Left lobe of liver (tissue), 2 donors: ENCODE results near the gene CD276. TPM values are rescaled to one million over a fixed set of nuclear protein-coding genes. Genes with fewer than 3 reads are reported as not detected.
"Not testable (repeated sequence)": the region's sequence is repeated elsewhere in the genome, so short reads cannot be mapped to it uniquely, and the experiment has no call there.

Source experiments
- ATAC-seq: fragments of 200-7000 bp; cut with Tn5 transposase; one replicate; pipeline ENCODE4 v1.9.1; 2020; ENCODE audit warnings: mild to moderate bottlenecking, moderate library complexity
- DNase-seq: peaks from one replicate; pipeline ENCODE4 v3.0.0-alpha.2; 2020; ENCODE audit warnings: low spot score
- total RNA-seq: library from RNA; stranded (reverse); gene quantifications from one replicate; pipeline ENCODE4 v1.2.1, GENCODE V29; 2021
- donor health status: DM: no; HTN: no; CAD: no; lungs with moderate emphysema.
- donor health status: DM: no; HTN: yes; CAD: no.

Gene CD276
- 20.5 TPM for total RNA-seq

DNA sequence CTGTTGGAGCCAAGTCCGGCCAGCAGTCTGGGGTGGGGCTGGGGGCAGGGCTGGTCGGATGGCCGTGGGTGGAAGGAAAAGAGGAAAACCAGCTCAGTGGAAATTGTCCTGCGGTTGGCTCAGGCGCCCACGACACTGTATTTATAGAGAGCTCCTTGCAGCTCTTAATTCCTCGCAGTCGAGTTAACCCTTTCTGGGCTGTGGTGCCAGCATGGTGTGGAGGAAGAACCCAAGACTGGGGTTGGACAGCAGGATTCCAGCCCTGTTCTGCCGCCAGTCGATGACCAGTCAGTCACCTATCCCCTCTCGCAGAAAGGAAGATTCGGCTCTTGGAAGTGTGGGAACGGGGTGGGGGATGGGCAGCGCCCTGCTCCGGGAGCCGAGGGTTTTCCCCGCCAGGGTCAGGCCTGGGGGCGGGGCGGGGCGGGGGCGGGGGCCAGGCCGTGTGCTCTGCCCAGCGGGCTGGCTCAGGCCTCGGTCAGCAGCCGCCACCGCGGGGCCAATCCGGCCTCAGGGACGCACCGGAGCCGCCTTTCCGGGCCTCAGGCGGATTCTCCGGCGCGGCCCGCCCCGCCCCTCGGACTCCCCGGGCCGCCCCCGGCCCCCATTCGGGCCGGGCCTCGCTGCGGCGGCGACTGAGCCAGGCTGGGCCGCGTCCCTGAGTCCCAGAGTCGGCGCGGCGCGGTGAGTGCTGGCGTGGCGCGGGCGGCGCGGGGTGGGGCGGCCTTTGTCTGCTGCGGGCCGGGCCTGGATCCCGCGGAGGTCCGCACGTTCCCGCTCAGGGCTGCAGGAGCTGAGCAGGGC lies at the start of gene CD276:
Gene CD276, plus strand, starts transcription at position 607 of the 804 bp plus-strand sequence. CDS start 15,257 bp downstream, outside the sequence.
- ATAC-seq (peak; percentile 93), DNase-seq (peak; percentile 93)

DNA sequence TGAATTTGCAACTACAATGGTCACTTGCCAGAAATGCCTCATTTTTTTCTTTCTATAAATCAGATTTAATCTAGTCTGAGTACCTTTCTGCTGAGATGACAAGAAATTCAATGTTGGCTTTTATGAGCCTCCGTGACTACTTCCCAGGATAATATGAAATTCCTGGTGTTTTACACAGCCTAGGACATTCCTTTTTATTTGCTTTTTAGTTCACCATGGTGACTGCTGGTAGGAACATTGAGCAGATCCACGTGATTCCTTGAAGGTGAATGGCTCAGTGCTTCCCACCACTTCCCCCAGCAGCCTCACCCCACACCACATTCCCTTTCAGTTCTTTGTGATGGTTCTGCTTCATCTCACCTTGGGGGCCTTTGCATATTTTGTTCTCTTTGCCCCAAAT lies 46.7 kb upstream of the CD276 start:
- ATAC-seq (no peak), DNase-seq (no peak)

DNA sequence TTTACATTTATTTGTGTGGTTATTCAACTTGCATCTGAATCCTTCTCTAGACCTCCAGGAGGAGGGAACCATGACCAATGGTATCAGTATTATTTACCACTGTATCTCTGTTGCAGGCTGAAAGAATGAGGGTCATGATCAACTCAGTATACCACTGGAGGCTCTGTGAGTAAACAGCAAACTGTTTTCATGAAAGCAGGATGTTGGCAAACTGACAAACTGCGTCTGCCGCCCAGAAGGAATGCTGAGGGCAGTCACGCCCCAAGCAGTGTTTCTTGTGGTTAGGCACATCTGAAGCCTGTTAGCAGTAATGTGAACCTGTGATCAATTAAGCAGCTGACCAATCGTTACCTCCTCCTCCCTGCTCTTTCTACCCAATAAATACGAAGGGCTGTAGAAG lies 44.7 kb upstream of the CD276 start:
- ATAC-seq, DNase-seq: not testable (repeated sequence)

DNA sequence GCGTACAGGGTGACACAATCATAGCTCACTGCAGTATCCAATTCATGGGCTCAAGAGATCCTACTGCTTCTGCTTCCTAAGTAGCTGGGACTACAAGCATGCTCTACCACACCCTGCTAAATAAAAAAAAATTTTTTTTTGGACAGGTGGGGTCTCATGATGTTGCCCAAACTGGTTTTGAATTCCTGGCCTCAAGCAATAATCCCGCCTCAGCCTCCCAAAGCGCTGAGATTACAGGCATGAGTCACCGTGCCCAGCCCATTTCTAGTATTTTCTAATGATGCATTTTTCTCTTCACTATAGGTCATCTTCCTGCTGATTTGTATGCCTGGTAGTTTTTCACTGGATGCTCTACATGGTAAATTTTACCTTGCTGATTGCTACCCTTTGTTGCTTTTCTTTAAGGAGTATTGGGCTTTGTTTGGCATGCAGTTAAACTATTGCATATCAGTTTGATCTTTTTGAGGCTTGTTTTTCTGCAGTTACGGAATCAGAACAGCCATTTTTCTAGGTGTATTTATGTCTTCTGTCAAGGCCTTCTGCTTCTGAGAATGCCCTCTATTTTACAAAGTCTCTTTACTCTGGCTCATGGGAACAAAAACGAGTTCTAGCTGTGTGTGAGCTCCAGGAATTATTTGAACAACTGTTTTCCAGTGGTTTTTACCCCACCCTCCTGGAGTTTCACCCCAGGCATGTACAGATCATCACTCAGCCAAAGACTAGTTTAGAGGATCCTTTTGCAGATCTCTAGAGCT lies 36.7 kb upstream of the CD276 start:
- no peak for DNase-seq

DNA sequence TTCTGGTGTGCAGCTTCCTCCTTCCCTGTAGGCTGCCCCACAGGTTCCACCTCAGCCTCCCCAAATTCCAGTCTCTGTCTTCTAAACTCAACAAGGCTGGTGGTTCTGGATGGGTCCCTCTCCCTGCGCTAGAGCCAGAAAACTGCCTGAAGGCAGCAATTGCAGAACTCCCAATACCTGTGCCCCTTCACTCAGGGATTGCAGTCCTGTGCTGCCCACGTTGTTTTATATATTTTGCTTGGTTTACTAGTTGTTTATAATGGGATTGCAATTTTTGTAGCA lies 36.2 kb upstream of the CD276 start:
- no peak for ATAC-seq
- no peak for DNase-seq

More for the DNA sequence above, 36.7 kb upstream of the CD276 start:
- ATAC-seq, result no peak

DNA sequence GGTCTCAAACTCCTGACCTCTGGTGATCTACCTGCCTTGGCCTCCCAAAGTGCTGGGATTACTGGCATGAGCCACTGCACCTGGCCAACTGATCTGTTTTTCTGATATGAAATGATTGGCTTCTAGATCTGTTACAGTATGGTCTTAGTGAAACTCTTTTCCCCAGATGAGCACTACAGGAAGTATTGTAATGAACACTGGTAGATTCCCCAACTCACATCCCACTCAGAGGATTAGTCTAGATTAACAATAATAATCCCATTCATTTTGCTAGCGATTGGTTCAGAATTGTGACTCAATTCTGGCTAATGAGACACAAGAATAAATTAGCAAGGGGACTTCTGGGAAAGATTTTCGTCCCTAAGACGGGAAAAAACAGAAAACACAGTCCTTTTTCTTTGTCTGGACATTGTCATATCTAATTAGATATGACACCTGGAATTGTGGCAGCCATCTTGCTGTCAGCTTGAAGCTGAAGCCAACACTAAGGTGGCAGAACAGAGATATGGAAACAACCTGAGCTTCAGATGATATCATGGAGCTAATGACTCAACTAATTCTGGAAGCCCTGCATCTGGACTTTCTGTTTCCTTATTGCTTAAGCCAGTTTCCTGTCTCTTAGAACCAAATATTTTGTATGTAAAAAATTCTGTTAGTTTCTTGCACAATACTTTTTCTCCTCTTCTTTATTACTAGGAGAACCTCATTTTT lies 33.6 kb upstream of the CD276 start:
- no peak for ATAC-seq
- no peak for DNase-seq

DNA sequence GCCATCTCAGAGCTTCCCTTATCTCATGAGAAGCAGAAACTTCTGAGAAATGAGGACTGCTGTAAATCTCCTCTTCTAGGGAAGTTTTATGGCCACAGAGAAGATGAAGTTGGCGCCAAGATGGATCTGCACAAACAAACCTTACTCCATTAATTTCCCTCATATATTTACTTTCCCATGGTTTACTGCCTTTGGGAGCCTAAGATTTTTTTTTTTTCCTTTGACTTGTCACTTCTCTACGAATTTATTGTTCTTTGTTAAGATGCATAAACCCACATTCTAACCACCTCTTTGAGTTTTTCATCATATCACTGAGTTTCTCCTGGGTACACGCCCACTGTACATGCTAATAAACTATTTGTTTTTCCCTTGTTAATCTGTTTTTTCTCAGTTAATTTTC lies 29.5 kb upstream of the CD276 start:
- no peak for ATAC-seq
- no peak for DNase-seq

DNA sequence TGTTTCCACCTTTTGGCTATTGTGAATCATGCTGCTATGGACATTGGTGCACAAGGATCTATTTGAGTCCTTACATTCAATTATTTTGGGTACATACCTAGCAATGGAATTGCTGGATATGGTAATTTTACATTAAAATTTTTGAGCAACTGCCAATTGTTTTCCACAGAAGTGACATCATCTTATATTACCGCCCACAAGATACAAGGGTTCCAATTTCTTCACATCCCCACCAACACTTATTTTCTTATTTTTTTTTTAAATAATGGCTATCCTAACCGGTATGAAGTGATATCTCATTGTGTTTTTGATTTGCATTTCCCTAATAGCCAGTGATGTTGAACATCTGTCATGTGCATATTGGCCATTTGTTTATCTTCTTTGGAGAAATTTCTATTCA lies 28.5 kb upstream of the CD276 start:
- DNase-seq, result no peak

DNA sequence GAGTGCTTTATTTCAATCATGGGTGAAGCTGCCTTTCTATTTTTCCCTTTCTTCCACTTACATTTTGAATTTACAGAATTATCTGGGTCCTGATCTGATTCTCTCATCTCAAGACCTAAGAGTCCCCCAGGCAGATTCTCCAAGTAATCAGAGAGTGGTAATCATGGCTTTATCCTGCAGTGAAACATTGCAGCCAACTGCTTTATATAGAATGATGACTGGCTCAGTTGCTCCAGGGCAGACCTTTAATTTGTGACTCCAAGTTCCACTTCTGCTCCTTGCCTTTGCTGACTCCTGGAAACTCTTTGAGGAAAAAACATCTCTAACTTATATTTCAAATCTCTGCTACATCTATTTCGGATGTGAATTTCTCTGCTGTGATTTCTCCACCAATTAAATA lies 25.5 kb upstream of the CD276 start:
- no peak for ATAC-seq
- DNase-seq, result no peak

More for the DNA sequence above, 28.5 kb upstream of the CD276 start:
- ATAC-seq, result no peak

DNA sequence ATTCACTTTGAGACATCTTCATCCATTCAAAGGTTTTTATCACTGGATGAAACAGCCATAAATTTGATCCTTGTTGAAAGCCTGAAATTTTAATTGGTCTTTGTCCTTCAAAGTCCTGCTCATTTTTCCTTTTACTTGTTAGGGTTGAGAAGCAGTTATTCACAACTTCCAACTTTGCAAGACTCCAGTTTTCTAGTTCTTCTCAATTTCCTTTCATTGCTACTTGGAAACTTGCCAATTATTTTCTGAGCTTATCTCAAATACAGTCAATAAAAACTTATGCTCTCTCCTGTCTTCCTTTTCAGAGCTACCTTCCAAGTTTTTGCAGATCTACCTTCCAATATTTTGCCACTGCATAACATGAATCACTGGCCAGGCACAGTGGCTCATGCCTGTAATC lies 23.7 kb upstream of the CD276 start:
- no peak for DNase-seq
- no peak for ATAC-seq

DNA sequence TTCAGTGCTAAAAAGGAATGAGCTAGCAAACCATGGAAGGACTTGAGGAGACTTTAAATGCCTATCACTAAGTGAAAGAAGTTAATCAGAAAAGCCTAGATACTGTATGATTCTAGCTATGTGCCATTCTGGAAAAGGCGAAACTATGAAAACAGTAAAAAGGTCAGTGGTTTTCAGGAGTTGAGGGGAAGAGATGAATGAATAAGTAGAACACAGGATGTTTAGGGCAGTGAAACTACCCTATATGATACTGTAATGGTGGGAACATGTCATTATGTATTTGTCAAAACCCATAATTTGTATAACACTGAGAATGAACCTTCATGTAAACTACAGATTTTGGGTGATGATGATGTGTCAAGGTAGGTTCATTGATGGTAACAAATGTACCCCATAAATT lies 9.6 kb upstream of the CD276 start:
- no peak for DNase-seq
- ATAC-seq, result no peak

DNA sequence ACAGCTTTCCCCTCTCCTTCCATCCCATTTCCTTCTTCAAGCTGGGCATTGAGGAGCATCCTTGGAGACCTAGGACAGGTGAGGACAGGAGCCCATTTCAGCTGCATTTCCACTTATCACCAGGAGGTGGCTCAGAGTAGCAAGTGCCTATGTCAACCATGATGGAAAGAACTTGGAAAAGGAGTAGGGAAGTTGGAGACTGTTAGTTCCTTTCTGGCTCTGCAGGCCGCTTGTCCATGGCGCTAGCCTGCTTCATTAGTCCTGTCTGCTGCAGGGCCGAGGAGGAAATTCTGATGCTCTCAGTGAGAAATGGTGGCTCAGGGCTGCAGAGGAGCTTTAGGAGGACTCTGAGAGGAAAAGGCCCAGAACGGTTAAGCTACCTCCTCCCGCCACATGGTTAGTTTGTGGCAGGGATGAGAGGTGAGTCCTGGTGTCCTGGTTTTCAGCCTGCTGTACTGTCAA lies 7.0 kb upstream of the CD276 start:
- DNase-seq (peak; percentile 72), ATAC-seq (peak; percentile 99)

DNA sequence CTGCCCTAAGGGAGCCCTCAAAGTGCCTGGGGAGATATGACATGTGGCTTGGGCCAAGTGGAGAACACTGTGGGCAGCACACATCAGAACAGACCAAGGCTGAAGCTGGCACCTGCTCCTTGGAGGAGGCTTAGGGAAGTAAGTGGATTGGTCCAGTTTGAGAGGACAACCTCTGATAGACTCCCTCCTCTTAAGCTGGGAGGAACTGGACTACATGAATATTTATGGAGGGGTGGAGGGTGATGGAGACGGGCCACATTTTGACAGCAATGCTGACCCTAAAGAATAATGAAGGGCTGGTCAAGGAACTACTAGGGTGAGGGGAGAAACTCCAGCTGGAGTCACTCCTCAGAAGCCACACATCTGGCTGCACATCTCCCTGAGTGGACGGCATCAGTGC lies 6.5 kb upstream of the CD276 start:
- no peak for DNase-seq
- no peak for ATAC-seq

DNA sequence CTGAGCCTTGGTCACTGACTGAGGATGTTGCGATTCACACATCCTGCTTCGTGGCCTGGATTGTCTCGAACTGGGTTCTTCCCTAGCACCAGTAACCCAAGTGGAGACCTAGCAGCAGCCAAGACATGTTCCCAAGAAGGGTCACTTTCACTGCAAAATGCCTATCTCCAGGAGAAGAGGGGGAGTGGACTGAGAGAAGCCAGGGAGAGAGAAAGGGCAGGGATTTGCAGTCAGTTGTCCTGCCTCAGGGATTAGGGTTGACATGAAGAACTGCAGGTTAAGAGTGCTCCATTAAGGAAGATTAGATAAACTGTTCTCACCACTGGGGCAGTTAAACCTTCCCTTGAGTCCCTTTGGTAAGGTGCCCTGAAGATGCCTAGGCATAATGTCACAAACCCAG lies 5.7 kb upstream of the CD276 start:
- DNase-seq (no peak), ATAC-seq (no peak)

DNA sequence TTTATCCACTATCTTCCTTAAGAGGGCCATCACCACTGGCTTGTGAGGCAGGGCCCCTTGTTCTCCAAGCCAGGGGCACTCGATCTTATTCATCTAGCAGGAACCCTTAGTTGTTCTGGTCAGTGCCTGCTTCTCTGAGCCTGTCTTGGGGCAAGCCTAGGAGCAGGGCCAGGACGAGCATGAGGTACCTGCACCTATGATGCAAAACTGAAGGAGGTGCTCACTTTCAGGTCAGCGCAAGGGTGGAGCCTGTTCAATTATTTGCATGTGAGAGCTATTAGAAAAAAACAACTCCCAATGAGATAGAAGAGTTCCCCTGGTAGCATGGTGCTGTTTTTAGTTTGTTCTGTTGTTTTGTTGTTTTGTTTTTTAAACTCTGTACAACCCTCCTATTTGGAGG lies 5.0 kb upstream of the CD276 start:
- DNase-seq (no peak), ATAC-seq (no peak)

DNA sequence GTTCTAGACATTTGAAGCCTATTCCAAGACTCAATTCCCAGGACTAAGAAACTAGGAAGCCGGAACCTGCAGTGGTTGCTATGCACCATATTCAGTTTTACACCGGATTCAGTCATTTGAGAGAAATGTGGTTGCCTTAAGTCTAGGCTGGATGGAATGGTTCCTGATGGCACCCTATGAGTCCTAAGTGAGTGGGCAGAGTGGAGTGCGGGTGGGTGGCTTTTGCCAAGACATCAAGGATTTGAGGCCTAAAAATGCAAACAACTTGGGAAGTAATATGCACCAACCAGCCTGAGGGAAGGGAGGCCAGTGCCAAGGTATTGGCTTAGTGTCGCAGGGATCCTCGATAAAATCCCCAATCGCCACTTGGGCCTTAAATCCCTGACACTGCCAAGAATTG lies 4.2 kb upstream of the CD276 start:
- no peak for ATAC-seq

DNA sequence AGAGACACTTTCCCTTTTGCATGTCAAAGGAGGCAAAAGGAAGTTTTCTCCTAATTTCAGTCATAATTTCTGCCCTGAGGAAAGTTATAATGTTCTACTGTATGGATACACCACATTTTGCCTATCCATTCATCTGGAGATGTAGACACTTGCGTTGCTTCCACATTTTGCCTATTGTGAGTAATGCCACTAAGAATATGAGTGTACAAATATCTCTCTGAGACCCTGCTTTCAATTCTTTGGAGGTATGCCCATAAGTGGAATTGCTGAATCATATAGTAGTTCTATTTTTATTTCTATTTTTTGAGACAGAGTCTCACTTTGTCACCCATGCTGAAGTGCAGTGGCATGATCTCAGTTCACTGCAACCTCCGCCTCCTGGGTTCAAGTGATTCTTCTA lies 3.6 kb upstream of the CD276 start:
- ATAC-seq (no peak), DNase-seq (no peak)

More for the DNA sequence above, 4.2 kb upstream of the CD276 start:
- no peak for DNase-seq

DNA sequence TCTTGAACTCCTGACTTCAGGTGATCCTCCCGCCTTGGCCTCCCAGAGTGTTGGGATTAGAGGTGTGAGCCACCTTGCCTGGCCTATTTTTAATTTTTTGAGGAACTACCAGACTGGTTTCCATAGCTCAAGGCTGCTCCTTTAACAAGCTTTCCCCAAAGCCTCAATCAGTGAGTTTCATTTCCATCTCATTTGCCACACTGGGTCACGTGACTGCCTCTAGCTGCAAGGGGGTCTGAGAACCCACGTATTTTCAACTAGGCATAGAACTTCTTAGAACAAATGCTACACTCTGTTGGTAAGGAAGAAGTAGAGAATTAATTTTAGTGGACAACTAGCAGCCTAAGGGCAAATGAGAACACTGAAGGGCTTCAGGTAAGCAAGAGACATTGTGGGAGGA lies 3.1 kb upstream of the CD276 start:
- DNase-seq (no peak), ATAC-seq (no peak)

DNA sequence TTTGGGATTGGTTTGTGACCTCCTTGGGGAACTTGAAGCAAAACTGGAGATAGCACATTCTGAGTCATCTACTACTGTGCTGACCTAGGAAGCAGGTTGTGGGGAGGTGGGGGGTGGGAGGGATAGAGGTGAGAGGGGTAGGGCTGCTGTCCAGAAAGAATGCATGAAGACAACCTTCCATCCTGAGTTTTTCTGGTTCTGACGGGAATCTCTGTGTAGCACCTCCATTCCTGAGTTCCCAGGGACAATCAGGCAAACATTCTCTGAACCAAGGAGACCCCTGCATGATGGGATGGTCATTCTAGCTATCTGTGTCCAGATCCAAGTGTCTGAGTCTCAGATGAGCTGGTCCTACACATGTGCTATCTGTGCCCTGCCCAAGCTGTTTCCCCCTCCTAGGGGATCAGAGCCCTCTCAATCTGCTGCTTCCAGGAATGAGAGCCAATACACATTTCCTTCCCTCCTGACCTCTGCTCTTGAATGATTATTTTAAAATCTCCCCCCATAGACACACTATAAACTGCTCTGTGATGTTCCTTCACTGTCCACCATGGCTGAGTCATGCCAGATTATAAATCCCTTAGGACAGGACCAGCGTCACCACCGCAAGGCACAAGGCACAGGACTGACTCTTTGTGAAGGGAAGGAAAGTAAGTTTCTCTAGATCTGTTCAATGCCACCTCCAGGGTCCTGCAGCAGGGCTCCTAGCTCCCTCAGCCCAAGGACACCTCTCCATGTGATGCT lies 2.2 kb upstream of the CD276 start:
- no peak for DNase-seq

DNA sequence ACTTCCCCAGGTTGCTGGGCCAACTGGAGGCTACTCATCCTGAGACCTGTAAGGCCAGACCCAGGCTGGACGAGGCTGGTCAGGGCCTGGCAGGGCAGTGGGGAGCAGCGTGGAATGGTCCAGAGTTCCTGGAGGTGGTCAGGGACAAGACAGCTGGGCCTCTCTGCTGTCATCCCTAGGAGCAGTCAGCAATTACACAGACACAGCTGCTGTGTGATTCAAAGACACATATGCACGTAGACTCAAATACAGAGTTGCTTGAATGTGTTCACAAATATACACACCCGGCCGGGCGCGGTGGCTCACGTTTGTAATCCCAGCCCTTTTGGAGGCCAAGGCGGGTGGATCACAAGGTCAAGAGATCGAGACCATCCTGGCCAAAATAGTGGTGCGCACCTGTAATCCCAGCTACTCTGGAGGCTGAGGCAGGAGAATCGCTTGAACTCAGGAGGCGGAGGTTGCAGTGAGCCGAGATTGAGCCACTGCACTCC lies 1.5 kb upstream of the CD276 start:
- no peak for ATAC-seq
- no peak for DNase-seq

More for the DNA sequence above, 2.2 kb upstream of the CD276 start:
- no peak for ATAC-seq

DNA sequence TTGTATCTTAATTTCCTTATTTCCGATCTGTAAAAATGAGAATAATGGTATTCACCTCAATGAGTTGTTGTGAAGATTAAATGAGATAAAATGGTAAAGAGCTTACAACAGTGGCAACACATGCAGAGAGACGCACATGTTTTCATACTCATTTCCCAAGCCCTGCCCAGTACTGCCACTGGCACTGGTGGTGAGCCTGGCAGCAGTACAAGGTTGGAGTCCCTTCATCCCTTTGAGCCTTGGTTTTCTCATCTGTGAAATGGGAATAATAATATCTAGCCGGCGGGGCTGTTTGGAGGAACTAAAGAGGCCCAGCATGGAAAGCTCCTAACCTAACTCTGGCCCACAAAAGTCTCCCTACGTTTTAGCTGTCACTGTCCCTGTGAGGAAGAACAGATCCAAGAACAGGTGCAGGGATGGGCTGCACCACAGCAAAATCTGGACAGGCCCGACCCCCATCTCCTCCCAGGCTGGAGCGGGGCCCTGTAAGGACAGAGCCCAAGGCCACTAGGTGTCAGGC lies 866 bp upstream of the CD276 start:
- DNase-seq, result no peak
- no peak for ATAC-seq
